SK-N-SH treated with all-trans-retinoic acid at 6 μM for 48 hours (cell line): Measurements from ENCODE around the gene CHKB.

Experiments used
- RARB ChIP-seq: fragments of 250-450 bp; sonication (Bioruptor Pico); IDR thresholded peaks from 2 replicates; pipeline ENCODE4 v1.8.0; 2021; ENCODE audit warnings: mild to moderate bottlenecking, moderate library complexity
- TF ChIP-seq, protein P1 (sequence below): fragments of 250-450 bp; sonication (Bioruptor Pico); IDR thresholded peaks from 2 replicates; pipeline ENCODE4 v1.8.0; 2020; ENCODE audit warnings: mild to moderate bottlenecking, moderate library complexity, borderline replicate concordance

DNA sequence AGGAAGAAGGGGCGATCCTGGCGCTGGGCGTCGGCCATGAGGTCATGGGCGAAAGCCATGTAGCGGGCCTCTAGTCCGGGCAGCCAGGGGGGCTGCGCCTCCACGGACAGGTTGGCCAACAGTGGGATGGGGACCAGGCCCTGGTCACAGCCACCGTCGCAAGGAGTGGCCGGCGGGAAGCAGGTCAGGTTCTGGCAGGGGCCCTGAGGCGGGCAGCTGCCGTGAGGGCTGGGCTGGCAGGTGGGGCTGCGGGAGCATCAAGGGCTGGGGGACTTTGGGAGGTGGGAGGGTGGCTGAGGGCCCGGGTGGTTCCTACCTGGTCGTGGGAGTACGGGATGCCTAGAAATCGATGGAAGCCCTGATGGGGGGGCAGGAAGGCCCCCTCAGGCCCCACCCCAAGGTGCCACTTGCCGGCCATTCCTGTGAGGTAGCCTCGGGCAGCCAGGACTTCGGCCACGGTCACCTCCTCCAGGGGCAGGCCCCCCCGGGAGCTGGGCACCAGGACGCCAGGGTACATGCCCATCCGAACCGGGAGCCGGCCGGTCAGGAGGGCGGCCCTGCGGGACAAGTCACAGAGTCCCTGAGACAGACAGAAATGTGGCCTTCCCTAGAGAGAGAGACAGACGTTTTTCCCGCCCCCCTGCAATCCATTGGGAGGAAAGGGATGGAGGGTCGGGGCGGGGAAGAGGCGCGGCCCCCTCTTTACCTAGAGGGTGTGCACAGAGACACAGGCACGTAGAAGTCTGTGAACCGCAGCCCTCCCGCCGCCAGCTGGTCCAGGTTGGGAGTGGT lies 44.4 kb upstream of the CHKB start:
- TF ChIP-seq, protein P1, sequence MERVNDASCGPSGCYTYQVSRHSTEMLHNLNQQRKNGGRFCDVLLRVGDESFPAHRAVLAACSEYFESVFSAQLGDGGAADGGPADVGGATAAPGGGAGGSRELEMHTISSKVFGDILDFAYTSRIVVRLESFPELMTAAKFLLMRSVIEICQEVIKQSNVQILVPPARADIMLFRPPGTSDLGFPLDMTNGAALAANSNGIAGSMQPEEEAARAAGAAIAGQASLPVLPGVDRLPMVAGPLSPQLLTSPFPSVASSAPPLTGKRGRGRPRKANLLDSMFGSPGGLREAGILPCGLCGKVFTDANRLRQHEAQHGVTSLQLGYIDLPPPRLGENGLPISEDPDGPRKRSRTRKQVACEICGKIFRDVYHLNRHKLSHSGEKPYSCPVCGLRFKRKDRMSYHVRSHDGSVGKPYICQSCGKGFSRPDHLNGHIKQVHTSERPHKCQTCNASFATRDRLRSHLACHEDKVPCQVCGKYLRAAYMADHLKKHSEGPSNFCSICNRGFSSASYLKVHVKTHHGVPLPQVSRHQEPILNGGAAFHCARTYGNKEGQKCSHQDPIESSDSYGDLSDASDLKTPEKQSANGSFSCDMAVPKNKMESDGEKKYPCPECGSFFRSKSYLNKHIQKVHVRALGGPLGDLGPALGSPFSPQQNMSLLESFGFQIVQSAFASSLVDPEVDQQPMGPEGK (CRISPR knock-in tag) = no peak
- TF ChIP-seq RARB (CRISPR knock-in tag) = no peak
